Ectodermal cell (in vitro differentiated cells): ENCODE data around the gene SLC12A2.

ENCODE experiments used
- H3K27ac ChIP-seq: 2 replicates; pipeline ENCODE4 v1.7.0; 2013; ENCODE audit warnings: mild to moderate bottlenecking, low read depth, low read length; ENCODE audit not compliant: insufficient read depth, poor library complexity, severe bottlenecking
- H3K27me3 ChIP-seq: 2 replicates; pipeline ENCODE4 v1.7.0; 2013; ENCODE audit warnings: mild to moderate bottlenecking, low read length; ENCODE audit not compliant: insufficient read depth, control insufficient read depth, poor library complexity, severe bottlenecking
- H3K36me3 ChIP-seq: one replicate; pipeline ENCODE4 v1.7.0; 2013; ENCODE audit warnings: low read length; ENCODE audit not compliant: control insufficient read depth, insufficient read depth
- H3K4me1 ChIP-seq: one replicate; pipeline ENCODE4 v1.7.0; 2013; ENCODE audit warnings: low read length; ENCODE audit not compliant: control insufficient read depth, insufficient read depth
- H3K4me3 ChIP-seq: 2 replicates; pipeline ENCODE4 v1.7.0; 2013; ENCODE audit warnings: low read depth, low read length, control low read depth; ENCODE audit not compliant: insufficient read depth
- H3K9me3 ChIP-seq: 2 replicates; pipeline ENCODE4 v1.7.0; 2013; ENCODE audit warnings: mild to moderate bottlenecking, low read length, moderate library complexity; ENCODE audit not compliant: control insufficient read depth
- WGBS, 2 experiments: methylation state at CpG; one replicate each; pipeline ENCODE4 v1.1.7; 2013; ENCODE audit warnings: missing lambda C conversion rate in 2 of 2; 5-methylcytosine and 5-hydroxymethylcytosine counted together

Gene SLC12A2

GRCh38 chr5:128074953-128075352 is 8.6 kb upstream of the SLC12A2 start:
- Histone ChIP-seq H3K4me1 (no peaks in the 10 kb centered on the region), H3K9me3 (no peaks in the 10 kb centered on the region), H3K27ac (no peak overlapping the region), H3K27me3 (no peaks in the 10 kb centered on the region), H3K4me3 (no peak overlapping the region), H3K36me3 (no peaks in the 10 kb centered on the region)

- Histone ChIP-seq H3K27ac (no peak overlapping the region), H3K9me3 (no peaks in the 10 kb centered on the region), H3K4me3 (no peak overlapping the region), H3K36me3 (no peaks in the 10 kb centered on the region), H3K4me1 (peaks cover 7% of the 10 kb centered on the region), H3K27me3 (no peaks in the 10 kb centered on the region)
- WGBS, 2 experiments, result 82 to 86% methylated on average over 1 to 2 of the region's 2 CpGs
These were observed 6.0 kb upstream of the SLC12A2 start for GRCh38 chr5:128077526-128077925.

- Histone ChIP-seq H3K4me1 (peaks cover 8% of the 10 kb centered on the region), H3K36me3 (no peaks in the 10 kb centered on the region), H3K27me3 (peaks cover 21% of the 10 kb centered on the region), H3K9me3 (no peaks in the 10 kb centered on the region), H3K4me3 (no peak overlapping the region), H3K27ac (no peak overlapping the region)
- WGBS, 2 experiments, result 91 to 95% methylated on average over 5 of the region's 5 CpGs
These were observed 2.3 kb upstream of the SLC12A2 start for GRCh38 chr5:128081111-128081851.

- Histone ChIP-seq H3K36me3 (no peaks in the 10 kb centered on the region), H3K4me1 (peaks cover 8% of the 10 kb centered on the region), H3K27me3 (peaks cover 24% of the 10 kb centered on the region), H3K4me3 (peak overlapping the region; percentile 74), H3K9me3 (no peaks in the 10 kb centered on the region), H3K27ac (no peak overlapping the region)
- 10 to 13% methylated on average over 25 of the region's 25 CpGs for WGBS, 2 experiments
These were observed 974 bp upstream of the SLC12A2 start for GRCh38 chr5:128082551-128083032.

- H3K27ac ChIP-seq, result no peak overlapping the region
- no peaks in the 10 kb centered on the region for H3K36me3 ChIP-seq
- peak overlapping the region; percentile 74 for H3K4me3 ChIP-seq
- peaks cover 24% of the 10 kb centered on the region for H3K27me3 ChIP-seq
- H3K4me1 ChIP-seq, result peaks cover 8% of the 10 kb centered on the region
- no peaks in the 10 kb centered on the region for H3K9me3 ChIP-seq
- 0 to 1% methylated on average over 53 of the region's 53 CpGs for WGBS, 2 experiments
These were observed 253 bp downstream of the SLC12A2 start for GRCh38 chr5:128083811-128084227.

DNA sequence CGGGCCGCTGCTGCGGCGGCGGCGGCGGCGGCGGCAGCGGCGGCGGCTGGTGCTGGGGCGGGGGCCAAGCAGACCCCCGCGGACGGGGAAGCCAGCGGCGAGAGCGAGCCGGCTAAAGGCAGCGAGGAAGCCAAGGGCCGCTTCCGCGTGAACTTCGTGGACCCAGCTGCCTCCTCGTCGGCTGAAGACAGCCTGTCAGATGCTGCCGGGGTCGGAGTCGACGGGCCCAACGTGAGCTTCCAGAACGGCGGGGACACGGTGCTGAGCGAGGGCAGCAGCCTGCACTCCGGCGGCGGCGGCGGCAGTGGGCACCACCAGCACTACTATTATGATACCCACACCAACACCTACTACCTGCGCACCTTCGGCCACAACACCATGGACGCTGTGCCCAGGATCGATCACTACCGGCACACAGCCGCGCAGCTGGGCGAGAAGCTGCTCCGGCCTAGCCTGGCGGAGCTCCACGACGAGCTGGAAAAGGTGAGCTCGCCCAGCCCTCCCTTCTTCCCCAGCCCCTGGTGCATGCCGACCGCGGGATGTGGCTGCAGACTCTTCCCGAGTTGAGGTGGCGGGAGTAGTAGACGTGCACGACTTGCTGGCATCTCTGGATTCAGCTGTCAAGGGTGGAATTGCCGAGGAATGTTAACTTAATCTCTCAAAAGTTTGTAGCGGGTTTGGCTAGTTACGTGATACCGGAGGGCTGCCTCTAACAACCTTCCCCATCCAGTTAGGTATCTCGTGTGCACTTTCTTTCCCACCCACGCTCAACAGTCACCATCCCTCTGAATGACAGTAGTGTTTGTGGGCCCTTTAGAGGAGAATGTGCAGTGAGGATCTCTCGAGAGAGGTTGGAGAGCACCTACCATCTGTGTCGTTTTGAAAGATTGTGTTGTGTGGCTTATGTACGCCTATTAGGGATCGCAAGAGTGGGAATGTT is 932 bp downstream of the SLC12A2 start:
- Histone ChIP-seq H3K9me3 (no peaks in the 10 kb centered on the region), H3K36me3 (no peaks in the 10 kb centered on the region), H3K27me3 (peaks cover 24% of the 10 kb centered on the region), H3K27ac (no peak overlapping the region), H3K4me3 (peak overlapping the region; percentile 74), H3K4me1 (peaks cover 8% of the 10 kb centered on the region)
- WGBS, 2 experiments, result 3% methylated on average over 69 to 71 of the region's 71 CpGs

GRCh38 chr5:128085413-128085812 is 1.8 kb downstream of the SLC12A2 start:
- H3K27me3 ChIP-seq, result peaks cover 24% of the 10 kb centered on the region
- peaks cover 8% of the 10 kb centered on the region for H3K4me1 ChIP-seq
- H3K36me3 ChIP-seq, result no peaks in the 10 kb centered on the region
- no peaks in the 10 kb centered on the region for H3K9me3 ChIP-seq
- peak overlapping the region; percentile 74 for H3K4me3 ChIP-seq
- H3K27ac ChIP-seq, result no peak overlapping the region
- WGBS, 2 experiments, result 85 to 86% methylated on average over 4 of the region's 4 CpGs

- H3K9me3 ChIP-seq, result no peaks in the 10 kb centered on the region
- H3K27me3 ChIP-seq, result no peaks in the 10 kb centered on the region
- H3K27ac ChIP-seq, result no peak overlapping the region
- H3K4me1 ChIP-seq, result no peaks in the 10 kb centered on the region
- H3K36me3 ChIP-seq, result no peaks in the 10 kb centered on the region
- no peak overlapping the region for H3K4me3 ChIP-seq
These were observed 8.0 kb downstream of the SLC12A2 start for GRCh38 chr5:128091579-128091978.

DNA sequence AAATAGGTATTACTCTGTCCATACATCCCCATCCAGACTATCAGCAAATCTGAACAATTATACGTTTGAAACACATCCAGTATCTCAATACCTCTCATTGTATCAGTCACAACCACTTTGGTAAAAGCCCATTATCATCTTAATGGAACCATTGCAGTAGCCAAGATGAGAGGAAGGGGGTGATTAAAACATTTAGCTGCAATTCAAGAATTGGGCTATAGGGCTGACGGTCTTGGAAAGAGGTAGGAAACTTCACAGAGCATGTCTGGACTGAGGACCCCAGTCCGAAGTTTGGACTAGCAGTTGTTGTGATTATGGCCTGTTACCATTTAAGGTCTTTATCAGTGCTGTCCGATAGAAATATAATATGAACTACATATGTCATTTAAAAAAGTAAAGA is 8.6 kb downstream of the SLC12A2 start:
- Histone ChIP-seq H3K27ac (no peak overlapping the region), H3K4me1 (no peaks in the 10 kb centered on the region), H3K27me3 (no peaks in the 10 kb centered on the region), H3K4me3 (no peak overlapping the region), H3K9me3 (no peaks in the 10 kb centered on the region), H3K36me3 (no peaks in the 10 kb centered on the region)
- WGBS, 2 experiments, result 89 to 94% methylated on average over 3 of the region's 4 CpGs

DNA sequence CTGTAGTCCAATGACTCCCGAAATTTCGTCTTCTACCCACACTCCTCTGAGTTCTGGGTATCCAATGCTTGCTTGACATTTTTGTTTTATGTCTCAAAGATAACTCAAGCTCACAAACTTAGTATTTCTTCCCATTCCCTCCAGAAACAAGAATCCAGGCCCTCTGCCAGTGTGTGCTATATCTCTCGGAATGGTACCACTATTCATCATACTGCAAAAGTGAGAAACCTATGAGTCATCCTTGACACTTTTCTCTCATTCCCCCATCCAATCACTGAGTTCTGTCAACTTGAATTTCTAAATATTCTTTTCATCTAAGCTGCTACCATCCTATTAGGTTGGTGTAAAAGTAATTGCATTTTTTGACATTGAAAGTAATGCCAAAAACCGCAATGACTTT is 9.8 kb downstream of the SLC12A2 start:
- H3K36me3 ChIP-seq, result no peaks in the 10 kb centered on the region
- no peaks in the 10 kb centered on the region for H3K9me3 ChIP-seq
- no peaks in the 10 kb centered on the region for H3K4me1 ChIP-seq
- H3K4me3 ChIP-seq, result no peak overlapping the region
- 94 to 95% methylated on average over 4 of the region's 4 CpGs for WGBS, 2 experiments
- no peaks in the 10 kb centered on the region for H3K27me3 ChIP-seq
- no peak overlapping the region for H3K27ac ChIP-seq
